B cell (primary cell): Measurements from ENCODE around the gene NRXN2. TPM values are rescaled to one million over a fixed set of nuclear protein-coding genes. Genes with fewer than 3 reads are reported as not detected.

Source experiments
- ATAC-seq: fragments of 200-7000 bp; cut with Tn5 transposase; one replicate; pipeline ENCODE4 v1.10.0; 2021; ENCODE audit warnings: low read depth, mild to moderate bottlenecking, moderate number of reproducible peaks, moderate library complexity
- CTCF ChIA-PET: fragments of 350-600 bp; sonication (Branson Sonifier 250); formaldehyde crosslinking; loops from one replicate; lab custom pipeline; 2021; ENCODE audit warnings: antibody characterized with exemption, inconsistent platforms; lab: Charles Lee
- POLR2A ChIA-PET: fragments of 350-600 bp; sonication (Branson Sonifier 250); formaldehyde crosslinking; loops from one replicate; lab custom pipeline; 2021; ENCODE audit warnings: antibody characterized with exemption; lab: Charles Lee
- DNase-seq: peaks from one replicate; pipeline ENCODE4 v3.0.0; 2013
- H2AFZ ChIP-seq: 2 replicates; pipeline ENCODE4 v1.6.1; 2012; ENCODE audit warnings: mild to moderate bottlenecking, low read depth, low read length; ENCODE audit not compliant: insufficient read depth, poor library complexity, severe bottlenecking
- H3K27ac ChIP-seq, 2 donors: 1 replicate in 1 of 2; 2 replicates in 1 of 2; pipeline ENCODE4 v1.5.1; 2012 to 2013; ENCODE audit warnings: low read length in 2 of 2, mild to moderate bottlenecking in 2 of 2, moderate library complexity in 1 of 2
- H3K27me3 ChIP-seq, 4 experiments: fragments of 200-600 bp in 1 of 4; sonication (generic) in 1 of 4; replicated peaks in 1 of 4; 1 replicate in 2 of 4; 2 replicates in 2 of 4; pipeline versions ENCODE4 v1.6.1 to v1.7.0; 2013 to 2016; ENCODE audit warnings: low read length in 3 of 4, mild to moderate bottlenecking in 2 of 4, mixed read lengths in 1 of 4, moderate library complexity in 1 of 4; ENCODE audit not compliant: insufficient read depth in 4 of 4, control insufficient read depth in 3 of 4; ENCODE audit errors: control extremely low read depth in 1 of 4
- H3K36me3 ChIP-seq, 2 experiments: replicated peaks in 1 of 2; 1 replicate in 1 of 2; 2 replicates in 1 of 2; pipeline versions ENCODE4 v1.6.1 to v1.7.1; 2013; ENCODE audit warnings: low read length in 1 of 2; ENCODE audit not compliant: insufficient read depth in 2 of 2, control insufficient read depth in 1 of 2; ENCODE audit errors: control extremely low read depth in 1 of 2, extremely low read depth in 1 of 2
- H3K4me1 ChIP-seq, 2 donors: fragments of 200-600 bp in 1 of 2; sonication (generic) in 1 of 2; 1 replicate in 1 of 2; 2 replicates in 1 of 2; pipeline versions ENCODE4 v1.5.1 to v1.6.1; 2013 to 2017; ENCODE audit warnings: low read length in 2 of 2; ENCODE audit not compliant: control insufficient read depth in 2 of 2, insufficient read depth in 2 of 2
- H3K4me2 ChIP-seq: replicated peaks from 2 replicates; pipeline ENCODE3; 2012; ENCODE audit warnings: mild to moderate bottlenecking, low read depth, low read length; ENCODE audit not compliant: poor library complexity, severe bottlenecking
- H3K4me3 ChIP-seq, 5 experiments: fragments of 200-600 bp in 1 of 5; sonication (generic) in 1 of 5; 1 replicate in 3 of 5; 2 replicates in 2 of 5; pipeline versions ENCODE4 v1.5.1 to v1.7.0; 2011 to 2016; ENCODE audit warnings: low read length in 4 of 5, mild to moderate bottlenecking in 4 of 5, low read depth in 2 of 5, control low read depth in 1 of 5, moderate library complexity in 1 of 5; ENCODE audit not compliant: insufficient read depth in 1 of 5; ENCODE audit errors: control extremely low read depth in 1 of 5, extremely low read depth in 1 of 5
- H3K79me2 ChIP-seq: fragments of 200-600 bp; sonication (generic); one replicate; pipeline ENCODE4 v1.6.0; 2016; ENCODE audit warnings: low read length; ENCODE audit not compliant: control insufficient read depth, insufficient read depth
- H3K9ac ChIP-seq: fragments of 200-600 bp; sonication (generic); 2 replicates; pipeline ENCODE4 v1.6.1; 2017; ENCODE audit warnings: mild to moderate bottlenecking, low read length, moderate library complexity
- H3K9me3 ChIP-seq, 3 donors: one replicate each; pipeline versions ENCODE4 v1.6.1 to v1.7.1; 2013; ENCODE audit warnings: low read length in 2 of 3; ENCODE audit not compliant: control insufficient read depth in 2 of 3, insufficient read depth in 1 of 3; ENCODE audit errors: control extremely low read depth in 1 of 3
- H4K20me1 ChIP-seq: 2 replicates; pipeline ENCODE4 v1.6.0; 2012; ENCODE audit warnings: mild to moderate bottlenecking, low read length; ENCODE audit not compliant: insufficient read depth, control insufficient read depth, poor library complexity, severe bottlenecking
- H3K27ac Mint-ChIP-seq: one replicate; pipeline ENCODE4 v1.8.0; 2021; ENCODE audit warnings: mixed read lengths
- H3K27me3 Mint-ChIP-seq: one replicate; pipeline ENCODE4 v1.8.0; 2021; ENCODE audit warnings: mixed read lengths
- H3K4me1 Mint-ChIP-seq: one replicate; pipeline ENCODE4 v1.8.0; 2021; ENCODE audit warnings: mixed read lengths
- H3K4me3 Mint-ChIP-seq: one replicate; pipeline ENCODE4 v1.8.0; 2021; ENCODE audit warnings: mixed read lengths
- H3K9me3 Mint-ChIP-seq: one replicate; pipeline ENCODE4 v1.8.0; 2022; ENCODE audit warnings: mixed read lengths; ENCODE audit not compliant: insufficient read depth
- EZH2 ChIP-seq: IDR thresholded peaks from 2 replicates; pipeline ENCODE4 v1.6.1; 2012; ENCODE audit warnings: borderline replicate concordance, low read depth, mild to moderate bottlenecking, moderate library complexity, low read length; ENCODE audit not compliant: insufficient read depth, poor library complexity, severe bottlenecking
- WGBS: methylation state at CpG from one replicate; pipeline ENCODE4 v1.1.5; 2013; ENCODE audit warnings: missing lambda C conversion rate; ENCODE audit not compliant: insufficient coverage; 5-methylcytosine and 5-hydroxymethylcytosine counted together
- intact Hi-C: fragments of 100-400 bp; cut with micrococcal nuclease; formaldehyde crosslinking; loops from one replicate; pipeline ENCODE4 v1.10.0; 2022
- polyA plus RNA-seq: library from polyadenylated mRNA; depleted of rRNA; stranded (reverse); fragments of >200 nt; gene quantifications from 2 replicates; pipeline ENCODE4 v1.2.3, GENCODE V29; 2012
- total RNA-seq, 2 donors: library from RNA; stranded (reverse); fragments of 120-200 nt in 1 of 2; gene quantifications; 1 replicate in 1 of 2; 2 replicates in 1 of 2; pipeline versions ENCODE4 v1.2.3 to v1.2.4, GENCODE V29; 2013 to 2022
- TF ChIP-seq, protein P1 (sequence below): fragments of 200-600 bp; IDR thresholded peaks from one replicate; pipeline ENCODE4 v1.8.0; 2022; ENCODE audit warnings: antibody characterized with exemption, mild to moderate bottlenecking

NRXN2 gene
- total and polyA plus RNA-seq, 2 donors (not counting 1 experiment from before 2014, with no cell fraction given): 0.01 to 0.52 TPM

DNA sequence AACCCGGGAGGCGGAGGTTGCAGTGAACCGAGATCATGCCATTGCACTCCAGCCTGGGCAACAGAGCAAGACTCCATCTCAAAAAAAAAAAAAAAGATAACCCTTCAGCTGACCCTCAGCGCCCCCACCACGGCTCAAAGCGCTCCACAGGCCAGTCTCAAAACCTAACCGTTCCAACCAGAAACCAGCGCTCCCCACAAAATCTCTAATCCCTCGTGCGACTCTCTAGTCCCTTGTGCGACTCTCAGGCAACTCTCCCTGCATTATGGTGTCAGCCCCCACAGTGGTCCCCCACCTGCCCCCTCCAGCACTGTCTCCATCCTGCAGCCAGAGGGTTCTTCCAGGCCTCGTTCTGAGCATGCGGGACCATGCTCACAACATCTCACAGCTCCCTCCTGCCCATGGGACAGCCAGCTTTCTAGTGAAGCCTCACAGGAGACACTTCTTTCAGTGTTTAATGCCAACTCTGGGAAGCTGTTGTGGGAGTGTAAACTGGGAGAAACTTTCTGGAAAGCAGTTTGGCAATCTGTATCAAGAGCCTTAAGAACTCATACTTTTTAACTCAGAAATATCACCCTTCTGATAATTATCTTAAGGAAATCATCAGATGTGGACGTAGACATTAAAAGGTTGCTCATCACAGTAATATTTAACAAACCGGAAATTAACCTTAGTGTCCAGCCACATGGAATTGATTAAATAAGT is 25.1 kb upstream of the NRXN2 start:
- Histone ChIP-seq H3K36me3 (peaks cover 0 to 18% of the 10 kb centered on the region in 2 experiments), H2AFZ (no peak overlapping the region), H3K4me1 (peaks cover 15 to 31% of the 10 kb centered on the region in 2 donors), H4K20me1 (peaks cover 10% of the 10 kb centered on the region), H3K4me2 (no peak overlapping the region), H3K9ac (no peak overlapping the region), H3K79me2 (peaks cover 21% of the 10 kb centered on the region), H3K9me3 (no peaks in the 10 kb centered on the region), H3K4me3 (no peak overlapping the region), H3K27ac (no peak overlapping the region), H3K27me3 (no peaks in the 10 kb centered on the region)
- no peaks in the 10 kb centered on the region for H3K9me3 Mint-ChIP-seq
- WGBS: 97% methylated on average over 11 of the region's 15 CpGs
- no peak for ATAC-seq
- CTCF ChIA-PET: interaction anchor here (0.9 to 13.7 kb wide), 5 partner anchors 10 to 176 kb away, joined by 3 to 280 read pairs (median 4); partner anchors contain the start of gene PPP2R5B
- peak overlapping the region; percentile 90 for H3K27ac Mint-ChIP-seq
- H3K4me1 Mint-ChIP-seq: peaks cover 59% of the 10 kb centered on the region
- no peak for DNase-seq
- no peaks in the 10 kb centered on the region for H3K27me3 Mint-ChIP-seq
- TF ChIP-seq EZH2: no peak
- TF ChIP-seq, protein P1, sequence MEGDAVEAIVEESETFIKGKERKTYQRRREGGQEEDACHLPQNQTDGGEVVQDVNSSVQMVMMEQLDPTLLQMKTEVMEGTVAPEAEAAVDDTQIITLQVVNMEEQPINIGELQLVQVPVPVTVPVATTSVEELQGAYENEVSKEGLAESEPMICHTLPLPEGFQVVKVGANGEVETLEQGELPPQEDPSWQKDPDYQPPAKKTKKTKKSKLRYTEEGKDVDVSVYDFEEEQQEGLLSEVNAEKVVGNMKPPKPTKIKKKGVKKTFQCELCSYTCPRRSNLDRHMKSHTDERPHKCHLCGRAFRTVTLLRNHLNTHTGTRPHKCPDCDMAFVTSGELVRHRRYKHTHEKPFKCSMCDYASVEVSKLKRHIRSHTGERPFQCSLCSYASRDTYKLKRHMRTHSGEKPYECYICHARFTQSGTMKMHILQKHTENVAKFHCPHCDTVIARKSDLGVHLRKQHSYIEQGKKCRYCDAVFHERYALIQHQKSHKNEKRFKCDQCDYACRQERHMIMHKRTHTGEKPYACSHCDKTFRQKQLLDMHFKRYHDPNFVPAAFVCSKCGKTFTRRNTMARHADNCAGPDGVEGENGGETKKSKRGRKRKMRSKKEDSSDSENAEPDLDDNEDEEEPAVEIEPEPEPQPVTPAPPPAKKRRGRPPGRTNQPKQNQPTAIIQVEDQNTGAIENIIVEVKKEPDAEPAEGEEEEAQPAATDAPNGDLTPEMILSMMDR: no peak
- H3K4me3 Mint-ChIP-seq: peak overlapping the region; percentile 27
- POLR2A ChIA-PET: interaction anchor here (1.9 to 8.9 kb wide), 3 partner anchors 14 to 29 kb away, joined by 10 to 175 read pairs (median 149); partner anchors contain the start of genes PYGM and SF1
- intact Hi-C loops: loop anchor here (10.0 kb wide), 3 partner anchors 97 to 827 kb away; partner anchors contain the start of genes CDC42BPG, EHBP1L1, FAM89B and ZNRD2

DNA sequence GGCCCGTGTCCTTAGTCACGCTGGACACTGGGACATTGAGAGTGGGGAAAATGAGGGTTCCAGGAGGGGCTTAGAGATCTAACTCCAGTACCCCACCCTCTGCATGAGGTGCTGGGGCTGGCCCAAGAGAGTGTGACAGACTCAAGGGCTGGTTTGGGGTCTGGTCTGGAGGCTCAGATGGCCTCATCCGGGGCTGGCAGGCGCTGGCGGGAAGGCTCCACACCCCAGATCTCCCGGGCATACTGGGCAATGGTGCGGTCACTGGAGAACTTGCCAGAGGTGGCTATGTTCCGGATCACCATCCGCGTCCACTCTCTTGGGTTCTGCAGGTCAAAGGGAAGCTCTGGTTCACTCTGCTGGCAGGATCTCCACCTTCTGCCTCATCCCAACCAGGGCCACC is 23.5 kb upstream of the NRXN2 start:
- WGBS: 70% methylated on average over 10 of the region's 10 CpGs
- CTCF ChIA-PET: interaction anchor here (0.6 to 13.7 kb wide), 3 partner anchors 11 to 32 kb away, joined by 3 to 280 read pairs (median 5); partner anchors contain the start of gene SF1

More for the DNA sequence above, 23.5 kb upstream of the NRXN2 start:
- H3K4me3 Mint-ChIP-seq: peak overlapping the region; percentile 97
- no peaks in the 10 kb centered on the region for H3K27me3 Mint-ChIP-seq
- DNase-seq (no peak), ATAC-seq (no peak)
- H2AFZ ChIP-seq: peak overlapping the region; percentile 75
- peaks cover 26% of the 10 kb centered on the region for H4K20me1 ChIP-seq
- H3K27ac Mint-ChIP-seq: peak overlapping the region; percentile 100
- no peaks in the 10 kb centered on the region for H3K9me3 Mint-ChIP-seq
- H3K4me2 ChIP-seq: peak overlapping the region; percentile 99
- no peaks in the 10 kb centered on the region for H3K9me3 ChIP-seq
- intact Hi-C loops: loop anchor here (10.0 kb wide), 3 partner anchors 98 to 828 kb away; partner anchors contain the start of genes CDC42BPG, EHBP1L1, FAM89B and ZNRD2
- H3K79me2 ChIP-seq: peaks cover 28% of the 10 kb centered on the region
- H3K36me3 ChIP-seq: peaks cover 0 to 12% of the 10 kb centered on the region in 2 experiments
- peak overlapping the region in 4 of 5 experiments; percentile 72 to 99 (median 80) for H3K4me3 ChIP-seq
- peak overlapping the region; percentile 94 for H3K9ac ChIP-seq
- H3K27me3 ChIP-seq: no peaks in the 10 kb centered on the region
- peaks cover 56% of the 10 kb centered on the region for H3K4me1 Mint-ChIP-seq
- peaks cover 24 to 43% of the 10 kb centered on the region in 2 donors for H3K4me1 ChIP-seq
- peak overlapping the region; percentile 97 to 98 for H3K27ac ChIP-seq
- POLR2A ChIA-PET: interaction anchor here (0.6 to 8.9 kb wide), 7 partner anchors 15 to 475 kb away, joined by 3 to 175 read pairs (median 10); partner anchors contain the start of genes PYGM and SF1
- no peak for TF ChIP-seq EZH2
- TF ChIP-seq, protein P1: no peak
